ENCODE measurements around the gene HIRA.

DNA sequence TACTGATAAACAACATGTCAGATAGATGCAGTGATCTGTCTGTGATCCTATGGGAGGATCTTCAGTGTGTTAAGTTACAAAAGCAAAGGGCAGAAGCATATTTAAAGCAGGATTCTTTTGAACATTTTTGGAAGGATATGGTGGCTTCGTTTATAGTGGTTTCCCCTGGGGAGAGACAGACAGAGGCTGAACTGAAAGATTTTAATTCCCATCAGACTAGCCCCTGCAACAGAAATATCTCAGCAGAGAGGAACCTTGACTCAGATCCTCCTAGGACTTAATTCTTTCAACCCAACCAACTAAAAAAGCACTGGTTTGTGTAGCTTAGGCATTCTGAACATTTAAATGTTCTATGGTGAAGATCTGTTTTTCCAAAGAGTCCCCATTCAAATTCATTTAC is 145.7 kb downstream of the HIRA start:
- TF ChIP-seq, protein P1, sequence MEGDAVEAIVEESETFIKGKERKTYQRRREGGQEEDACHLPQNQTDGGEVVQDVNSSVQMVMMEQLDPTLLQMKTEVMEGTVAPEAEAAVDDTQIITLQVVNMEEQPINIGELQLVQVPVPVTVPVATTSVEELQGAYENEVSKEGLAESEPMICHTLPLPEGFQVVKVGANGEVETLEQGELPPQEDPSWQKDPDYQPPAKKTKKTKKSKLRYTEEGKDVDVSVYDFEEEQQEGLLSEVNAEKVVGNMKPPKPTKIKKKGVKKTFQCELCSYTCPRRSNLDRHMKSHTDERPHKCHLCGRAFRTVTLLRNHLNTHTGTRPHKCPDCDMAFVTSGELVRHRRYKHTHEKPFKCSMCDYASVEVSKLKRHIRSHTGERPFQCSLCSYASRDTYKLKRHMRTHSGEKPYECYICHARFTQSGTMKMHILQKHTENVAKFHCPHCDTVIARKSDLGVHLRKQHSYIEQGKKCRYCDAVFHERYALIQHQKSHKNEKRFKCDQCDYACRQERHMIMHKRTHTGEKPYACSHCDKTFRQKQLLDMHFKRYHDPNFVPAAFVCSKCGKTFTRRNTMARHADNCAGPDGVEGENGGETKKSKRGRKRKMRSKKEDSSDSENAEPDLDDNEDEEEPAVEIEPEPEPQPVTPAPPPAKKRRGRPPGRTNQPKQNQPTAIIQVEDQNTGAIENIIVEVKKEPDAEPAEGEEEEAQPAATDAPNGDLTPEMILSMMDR (conservative IDR thresholded peaks at IDR 0.05; ENCODE audit: low read length), result no peak
- TF ChIP-seq EZH2phosphoT487 (IDR thresholded peaks at IDR 0.05; ENCODE audit: borderline replicate concordance, low read depth, low read length), result no peak

All from OCI-LY7 (cell line).